ENCODE results near the gene NHLH1.
"Not testable (repeated sequence)": the region's sequence is repeated elsewhere in the genome, so short reads cannot be mapped to it uniquely, and the experiment has no call there.

The NHLH1 gene

DNA sequence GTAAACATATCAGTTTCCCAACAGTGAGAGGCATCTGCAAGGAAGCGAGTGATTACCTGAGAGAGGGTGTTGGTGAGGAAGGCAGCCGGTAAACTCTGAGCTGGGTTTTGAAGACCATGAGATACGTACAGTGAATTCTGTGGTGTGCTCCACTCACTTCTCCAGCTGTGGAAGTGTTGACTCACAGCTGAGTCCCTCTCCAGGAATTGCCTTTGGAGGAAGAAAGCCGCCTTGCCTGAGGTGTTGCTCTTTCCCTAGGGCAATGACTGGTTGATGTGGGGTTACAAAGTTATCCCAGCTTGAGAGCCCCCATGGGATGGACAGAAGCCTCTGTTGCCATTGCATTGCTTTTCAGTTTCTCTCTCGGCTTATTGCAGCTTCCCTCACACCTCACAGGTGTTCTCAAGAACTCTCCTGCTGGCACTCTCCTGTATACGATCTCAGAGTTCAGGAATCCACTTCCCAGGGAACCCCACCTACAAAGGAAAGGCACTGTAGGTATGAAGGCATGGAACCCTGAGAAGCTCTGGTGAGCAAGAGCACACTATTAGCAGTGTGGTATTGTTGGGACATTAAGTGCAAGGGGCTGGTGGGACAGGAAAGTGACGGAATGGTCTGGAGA lies 10.8 kb downstream of the NHLH1 start:
- no peak for DNase-seq (ENCODE audit: low read depth)

GRCh38 chr1:160384812-160385211 lies 17.9 kb downstream of the NHLH1 start:
- DNase-seq (ENCODE audit: low read depth) = not testable (repeated sequence)

- not testable (repeated sequence) for DNase-seq (ENCODE audit: low read depth)
Measured at GRCh38 chr1:160388406-160388805, 21.5 kb downstream of the NHLH1 start.

GRCh38 chr1:160394673-160395072 lies 27.8 kb downstream of the NHLH1 start:
- DNase-seq (ENCODE audit: low read depth) = no peak

DNA sequence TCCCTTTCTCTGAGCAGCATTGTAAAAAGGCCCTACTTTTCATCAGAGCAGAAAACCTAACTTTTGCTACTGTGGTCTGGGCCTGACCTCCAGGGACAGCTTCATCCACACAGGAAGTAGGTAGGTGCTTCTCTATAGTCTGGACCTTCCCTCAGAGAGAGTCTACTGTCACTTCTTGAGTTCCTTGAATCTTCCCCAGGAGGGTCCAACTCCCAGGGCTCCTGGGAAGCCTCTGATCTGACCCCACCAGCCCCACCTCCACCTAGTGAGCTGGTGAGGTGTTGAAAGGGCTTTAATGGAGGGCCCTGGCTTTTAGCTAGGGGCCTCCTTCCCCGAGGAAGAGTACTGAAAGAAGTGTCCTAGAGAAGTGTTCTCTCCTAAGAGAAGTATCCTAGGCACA lies 30.8 kb downstream of the NHLH1 start:
- no peak for DNase-seq (ENCODE audit: low read depth)

DNA sequence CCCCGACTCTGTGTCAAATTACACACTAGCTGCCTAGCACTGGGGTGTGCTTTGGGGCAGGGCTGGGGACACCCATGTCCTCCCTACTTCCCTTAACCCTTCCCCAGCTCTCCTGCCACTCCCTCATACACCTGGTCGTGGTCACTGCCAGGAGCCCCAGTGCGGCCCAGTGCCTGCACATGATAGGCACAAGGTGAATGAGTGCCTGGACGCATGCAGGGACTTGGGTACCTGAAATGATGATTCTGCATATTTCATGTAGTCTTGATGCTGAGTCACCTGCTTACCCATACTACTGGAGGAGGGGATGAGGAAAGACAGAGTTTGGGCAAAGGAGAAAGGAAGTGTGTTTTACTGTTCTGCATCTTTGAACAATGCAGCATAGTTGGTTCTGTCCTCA lies 32.0 kb downstream of the NHLH1 start:
- no peak for DNase-seq (ENCODE audit: low read depth)

DNA sequence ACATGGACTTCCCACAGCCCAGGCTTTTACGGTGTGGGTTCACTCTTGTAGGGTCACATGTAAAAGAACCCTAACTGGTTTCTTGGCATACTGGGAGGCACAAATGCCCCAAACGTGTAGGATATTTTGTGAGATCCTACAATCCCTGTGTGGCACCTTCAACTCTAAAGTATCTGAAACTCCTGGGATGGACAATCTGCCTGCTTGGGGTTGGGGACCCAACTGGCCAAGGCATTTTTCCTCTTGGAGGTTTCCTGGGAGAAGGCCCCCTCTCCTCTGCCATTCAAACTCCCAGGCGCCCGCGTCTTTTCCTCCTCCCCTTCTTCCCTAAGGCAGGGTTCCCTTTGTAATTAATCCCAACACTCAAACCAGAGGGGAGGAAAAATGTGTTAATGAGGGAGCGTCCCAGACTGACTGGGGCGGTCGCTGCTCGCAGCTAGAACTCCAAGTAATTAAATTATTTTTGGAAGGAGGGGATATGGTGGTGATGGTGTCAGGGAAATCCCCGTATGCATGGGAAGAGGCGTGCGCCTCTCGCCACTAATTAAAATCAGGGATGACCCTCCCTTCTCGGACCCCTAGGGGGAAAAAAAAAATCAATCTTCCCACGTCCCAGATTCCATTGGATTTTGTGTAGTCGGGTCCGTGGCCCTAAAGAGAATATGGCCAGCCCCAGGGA lies 32.8 kb downstream of the NHLH1 start:
- no peak for DNase-seq (ENCODE audit: low read depth)

DNA sequence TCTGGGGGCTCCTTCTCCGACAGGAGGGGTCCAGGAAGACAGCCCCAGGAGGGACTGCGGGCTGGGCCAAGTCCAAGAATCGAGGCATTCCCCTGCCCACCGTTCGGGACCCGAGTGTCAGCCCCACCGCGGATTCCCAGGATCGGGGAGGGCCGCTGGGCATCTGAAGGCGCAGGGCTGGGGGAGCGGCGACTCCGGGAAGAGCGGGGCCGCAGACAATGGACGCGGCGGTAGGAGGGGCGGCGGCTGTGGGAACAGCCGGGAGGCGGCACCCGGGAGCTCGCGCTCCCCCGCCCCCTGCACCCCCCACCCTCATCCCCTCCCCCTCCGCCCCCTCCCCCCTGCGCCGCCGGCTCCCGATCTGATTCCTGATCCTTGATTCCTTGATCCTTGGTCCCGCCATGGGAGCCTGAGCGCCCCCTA lies 33.4 kb downstream of the NHLH1 start, which contains the start of gene VANGL2:
TSS of gene VANGL2 (plus strand) at position 342 of the 423 bp plus-strand sequence. CDS start 15,274 bp downstream, outside the sequence.
- no peak for DNase-seq (ENCODE audit: low read depth)

GRCh38 chr1:160400646-160401486 lies 34.0 kb downstream of the NHLH1 start:
- DNase-seq (ENCODE audit: low read depth) = no peak

DNA sequence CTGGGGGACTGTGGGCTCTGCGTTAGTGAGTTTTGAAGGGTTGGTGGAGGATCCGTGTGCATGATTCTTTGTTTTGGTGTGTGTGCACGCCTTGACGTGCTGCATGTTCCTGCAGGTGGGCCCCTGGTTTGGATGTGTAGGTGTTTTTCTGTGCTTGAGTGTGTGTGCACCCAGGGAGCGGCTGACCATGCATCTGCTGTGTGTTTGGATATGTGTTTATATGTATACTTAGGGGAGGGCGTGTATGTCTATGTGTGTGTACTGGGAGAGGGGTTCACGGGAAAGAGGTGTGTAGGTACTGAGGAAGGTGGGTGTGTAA lies 34.6 kb downstream of the NHLH1 start:
- no peak for DNase-seq (ENCODE audit: low read depth)

GRCh38 chr1:160402001-160402795 lies 35.3 kb downstream of the NHLH1 start:
- no peak for DNase-seq (ENCODE audit: low read depth)

- no peak for DNase-seq (ENCODE audit: low read depth)
Measured at GRCh38 chr1:160403244-160403643, 36.4 kb downstream of the NHLH1 start.

DNA sequence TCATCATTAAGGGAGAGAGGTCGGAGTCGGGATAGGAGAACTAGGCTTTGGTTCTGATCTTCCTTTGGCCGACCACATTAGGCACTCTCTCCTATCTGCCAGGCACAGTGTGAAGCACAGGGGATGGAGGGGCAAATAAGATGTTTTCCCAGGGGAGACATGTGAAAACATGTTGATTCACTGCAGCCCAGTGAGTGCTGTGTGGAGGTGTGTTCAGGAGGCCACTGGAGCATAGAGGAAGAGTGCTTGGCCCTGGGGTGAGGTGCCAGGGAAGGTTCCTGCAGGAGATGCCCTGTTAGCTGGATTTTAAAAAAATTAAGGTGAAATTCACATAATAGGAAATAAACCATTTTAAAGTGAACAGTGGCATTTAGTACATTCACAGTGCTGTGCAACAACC lies 37.2 kb downstream of the NHLH1 start:
- DNase-seq (ENCODE audit: low read depth) = no peak

DNA sequence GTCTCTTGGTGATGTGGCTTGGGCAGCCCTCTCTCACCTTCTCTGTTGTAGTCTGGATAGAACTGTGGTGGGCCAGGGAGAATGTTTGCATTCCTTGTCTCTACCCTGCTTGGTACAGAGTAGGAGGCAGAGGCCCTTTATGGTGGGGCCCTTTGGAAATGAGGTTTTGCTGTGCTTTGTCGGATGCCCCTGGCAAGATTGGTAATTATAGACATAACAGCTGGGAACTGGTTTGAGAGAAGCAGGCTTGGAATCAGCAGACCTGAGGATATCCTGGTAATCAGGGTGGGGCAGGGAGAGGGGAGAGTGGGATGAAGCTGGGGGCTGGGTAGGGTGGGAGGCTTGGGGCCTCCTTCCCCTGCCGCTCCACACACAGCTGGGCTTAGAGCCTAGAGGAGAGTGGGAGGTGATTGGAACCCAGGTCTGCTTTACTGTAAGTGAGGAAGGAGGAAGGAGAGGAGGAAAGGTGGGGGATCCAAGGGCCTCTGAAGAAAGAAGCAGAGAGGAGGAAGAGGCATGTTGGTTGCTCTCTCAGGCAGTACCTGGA lies 38.5 kb downstream of the NHLH1 start:
- DNase-seq (ENCODE audit: low read depth) = no peak

DNA sequence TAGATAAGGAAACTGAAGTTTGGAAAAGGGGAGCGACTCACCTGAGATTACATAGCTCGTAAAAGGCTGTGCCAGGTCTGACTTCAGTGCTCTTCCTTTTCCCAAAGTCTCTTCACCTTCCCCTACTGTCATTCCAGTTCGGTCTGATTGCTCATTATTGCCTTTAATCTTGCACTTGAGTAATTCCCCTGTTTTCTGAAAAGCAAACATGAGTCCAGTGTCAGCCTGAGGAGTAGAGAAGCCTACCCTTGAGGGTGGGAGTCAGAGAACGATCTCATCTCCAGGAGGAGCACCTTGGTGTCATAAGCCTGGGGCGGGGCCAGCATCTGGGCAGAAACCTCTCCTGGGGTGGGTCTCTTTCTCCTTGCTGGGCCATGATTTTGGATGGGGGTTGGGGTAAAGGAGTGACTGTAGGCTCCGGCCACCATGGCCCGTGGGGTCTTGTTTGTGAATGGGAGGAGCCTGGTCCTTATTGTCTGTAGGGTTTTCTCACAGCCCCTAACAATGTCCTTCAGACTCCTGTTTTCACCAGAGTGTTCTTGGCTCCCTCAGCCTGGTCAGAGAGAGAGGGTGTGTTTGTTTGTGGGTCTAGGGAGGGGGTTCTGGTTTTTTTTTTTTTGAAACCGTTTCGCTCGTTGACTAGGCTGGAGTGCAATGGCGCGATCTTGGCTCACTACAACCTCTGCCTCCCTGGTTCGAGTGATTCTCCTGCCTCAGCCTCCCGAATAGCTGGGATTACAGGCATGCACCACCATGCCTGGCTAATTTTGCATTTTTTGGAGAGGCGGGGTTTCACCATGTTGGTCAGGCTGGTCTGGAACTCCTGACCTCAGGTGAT lies 39.5 kb downstream of the NHLH1 start:
- no peak for DNase-seq (ENCODE audit: low read depth)

GRCh38 chr1:160407839-160408801 lies 41.2 kb downstream of the NHLH1 start:
- DNase-seq (ENCODE audit: low read depth) = no peak

DNA sequence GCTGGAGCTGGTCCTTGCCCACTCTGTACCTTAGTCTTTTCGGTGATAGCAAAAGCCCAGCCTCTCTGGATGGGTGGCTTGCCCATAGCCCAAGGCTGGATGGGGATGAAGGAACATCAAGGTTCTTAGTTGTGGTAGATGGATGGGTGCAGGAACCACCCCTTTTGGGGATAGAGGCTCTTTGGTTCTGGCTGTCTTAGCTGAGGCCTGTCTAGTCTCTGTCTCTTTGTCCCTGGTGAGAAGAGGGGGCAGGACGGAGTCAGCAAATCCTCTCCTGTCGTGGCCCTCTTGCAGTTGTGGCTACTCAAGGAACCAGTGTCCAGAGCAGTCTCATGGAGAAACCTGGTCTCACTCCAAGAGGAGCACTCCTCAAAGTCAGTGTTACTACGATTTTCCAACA lies 42.0 kb downstream of the NHLH1 start:
- no peak for DNase-seq (ENCODE audit: low read depth)

DNA sequence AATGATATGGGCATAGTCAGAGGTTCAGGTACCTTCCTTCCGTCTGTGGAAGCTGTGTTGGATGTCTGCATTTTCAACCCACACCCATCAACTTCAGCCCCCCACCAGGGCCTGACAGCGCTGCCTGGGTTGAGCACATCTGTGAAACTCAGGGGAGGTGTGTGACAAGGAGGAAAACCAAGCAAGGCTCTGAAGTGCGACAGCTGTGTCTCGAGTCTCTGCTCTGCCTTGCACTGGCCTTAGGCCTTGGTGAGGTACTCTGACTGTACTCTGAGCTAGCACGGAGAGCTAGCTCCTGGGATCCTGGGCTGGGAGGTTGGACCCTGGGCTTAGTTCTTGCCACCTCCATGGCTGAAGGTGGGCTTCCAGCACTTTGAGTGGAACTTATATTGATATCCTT lies 42.6 kb downstream of the NHLH1 start:
- no peak for DNase-seq (ENCODE audit: low read depth)

GRCh38 chr1:160410406-160411005 lies 43.6 kb downstream of the NHLH1 start:
- no peak for DNase-seq (ENCODE audit: low read depth)

Data from CMK (cell line).